ENCODE results near the gene RNF220. TPM values are rescaled to one million over a fixed set of nuclear protein-coding genes. Genes with fewer than 3 reads are reported as not detected.

The RNF220 gene
- total and polyA plus RNA-seq, 9 of the 15 experiments (the other 6 are each of a cell fraction or from before 2014, with no cell fraction given) = 5.1 to 117 (median 66.9) TPM

DNA sequence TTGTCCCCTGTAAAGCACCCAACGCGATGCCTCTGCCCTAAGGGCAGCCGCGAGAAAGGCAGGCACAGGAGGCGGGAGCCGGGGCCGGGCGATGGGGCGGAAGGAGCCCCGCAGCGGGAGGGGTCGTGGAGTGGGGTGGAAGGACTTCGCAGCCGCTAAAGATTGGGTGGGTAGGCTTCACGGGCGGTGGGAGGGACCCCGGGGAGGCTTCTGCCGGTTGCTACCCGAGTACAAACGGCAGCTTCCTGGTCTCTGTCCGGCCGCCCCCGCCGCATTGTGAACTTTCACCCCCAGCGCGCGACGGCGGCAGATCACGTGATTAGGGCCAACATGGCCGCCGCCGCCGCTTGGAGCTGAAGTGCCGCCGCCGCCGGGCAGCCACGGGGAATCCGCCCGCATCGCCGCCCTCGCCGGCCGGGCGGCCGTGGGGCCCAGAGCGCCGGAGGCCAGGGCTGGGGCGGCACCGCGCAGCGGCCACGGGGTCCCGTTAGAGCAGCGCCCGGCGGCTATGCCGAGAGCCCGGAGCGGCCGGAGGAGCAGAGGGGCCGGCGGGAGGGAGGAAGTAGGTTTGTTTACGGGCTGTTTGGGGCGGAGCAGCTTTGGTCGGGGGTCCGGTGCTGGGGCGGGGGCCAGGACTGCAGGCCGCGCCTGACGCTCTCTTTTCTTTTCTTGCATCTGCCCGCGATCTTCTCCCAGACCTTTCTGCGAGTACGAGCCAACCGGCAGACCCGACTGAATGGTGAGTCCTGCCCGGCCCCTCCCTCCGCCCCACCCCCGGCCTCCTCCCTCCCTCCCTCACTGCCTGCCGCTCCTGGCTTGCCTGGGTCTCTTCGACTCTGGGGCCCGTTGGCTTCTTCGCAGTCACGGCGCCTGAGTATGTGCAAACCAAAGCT is 226.8 kb downstream of the RNF220 start (continued):
- TF ChIP-seq SIN3B (IDR thresholded peaks at IDR 0.05; ENCODE audit: low read depth) = peak; percentile 98
- TF ChIP-seq ZNF143 (CRISPR knock-in tag; IDR thresholded peaks at IDR 0.05) = no peak
- TF ChIP-seq NR2C2 (CRISPR knock-in tag; IDR thresholded peaks at IDR 0.05) = peak; percentile 99
- TF ChIP-seq NR2C2 (tag; IDR thresholded peaks at IDR 0.05) = peak; percentile 100
- TF ChIP-seq ZNF695 (CRISPR knock-in tag; IDR thresholded peaks at IDR 0.05) = no peak
- 0 out of 2 replicates have a peak, but pooled peaks have one; percentile 9 for TF ChIP-seq ZNF134 (CRISPR knock-in tag; conservative IDR thresholded peaks at IDR 0.05)
- no peak for TF ChIP-seq ZNF311 (CRISPR knock-in tag; IDR thresholded peaks at IDR 0.05)
- peak; percentile 56; the same call in 1 of the 2 replicates for TF ChIP-seq ZNF24 (IDR thresholded peaks at IDR 0.05)
- TF ChIP-seq, protein P1, sequence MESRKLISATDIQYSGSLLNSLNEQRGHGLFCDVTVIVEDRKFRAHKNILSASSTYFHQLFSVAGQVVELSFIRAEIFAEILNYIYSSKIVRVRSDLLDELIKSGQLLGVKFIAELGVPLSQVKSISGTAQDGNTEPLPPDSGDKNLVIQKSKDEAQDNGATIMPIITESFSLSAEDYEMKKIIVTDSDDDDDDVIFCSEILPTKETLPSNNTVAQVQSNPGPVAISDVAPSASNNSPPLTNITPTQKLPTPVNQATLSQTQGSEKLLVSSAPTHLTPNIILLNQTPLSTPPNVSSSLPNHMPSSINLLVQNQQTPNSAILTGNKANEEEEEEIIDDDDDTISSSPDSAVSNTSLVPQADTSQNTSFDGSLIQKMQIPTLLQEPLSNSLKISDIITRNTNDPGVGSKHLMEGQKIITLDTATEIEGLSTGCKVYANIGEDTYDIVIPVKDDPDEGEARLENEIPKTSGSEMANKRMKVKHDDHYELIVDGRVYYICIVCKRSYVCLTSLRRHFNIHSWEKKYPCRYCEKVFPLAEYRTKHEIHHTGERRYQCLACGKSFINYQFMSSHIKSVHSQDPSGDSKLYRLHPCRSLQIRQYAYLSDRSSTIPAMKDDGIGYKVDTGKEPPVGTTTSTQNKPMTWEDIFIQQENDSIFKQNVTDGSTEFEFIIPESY (CRISPR knock-in tag; IDR thresholded peaks at IDR 0.05) = no peak
- TF ChIP-seq ZNF282 (CRISPR knock-in tag; IDR thresholded peaks at IDR 0.05) = peak; percentile 75; the same call in 1 of the 2 replicates
- TF ChIP-seq NCOA6 (IDR thresholded peaks at IDR 0.05) = no peak
- TF ChIP-seq POLR2G (IDR thresholded peaks at IDR 0.05; ENCODE audit: low read depth, low read length) = peak; percentile 99
- no peak for TF ChIP-seq ZNF699 (CRISPR knock-in tag; IDR thresholded peaks at IDR 0.05; ENCODE audit: insufficient replicate concordance)
- TF ChIP-seq TFAM (CRISPR knock-in tag; conservative IDR thresholded peaks at IDR 0.05) = no peak
- TF ChIP-seq, protein P2, sequence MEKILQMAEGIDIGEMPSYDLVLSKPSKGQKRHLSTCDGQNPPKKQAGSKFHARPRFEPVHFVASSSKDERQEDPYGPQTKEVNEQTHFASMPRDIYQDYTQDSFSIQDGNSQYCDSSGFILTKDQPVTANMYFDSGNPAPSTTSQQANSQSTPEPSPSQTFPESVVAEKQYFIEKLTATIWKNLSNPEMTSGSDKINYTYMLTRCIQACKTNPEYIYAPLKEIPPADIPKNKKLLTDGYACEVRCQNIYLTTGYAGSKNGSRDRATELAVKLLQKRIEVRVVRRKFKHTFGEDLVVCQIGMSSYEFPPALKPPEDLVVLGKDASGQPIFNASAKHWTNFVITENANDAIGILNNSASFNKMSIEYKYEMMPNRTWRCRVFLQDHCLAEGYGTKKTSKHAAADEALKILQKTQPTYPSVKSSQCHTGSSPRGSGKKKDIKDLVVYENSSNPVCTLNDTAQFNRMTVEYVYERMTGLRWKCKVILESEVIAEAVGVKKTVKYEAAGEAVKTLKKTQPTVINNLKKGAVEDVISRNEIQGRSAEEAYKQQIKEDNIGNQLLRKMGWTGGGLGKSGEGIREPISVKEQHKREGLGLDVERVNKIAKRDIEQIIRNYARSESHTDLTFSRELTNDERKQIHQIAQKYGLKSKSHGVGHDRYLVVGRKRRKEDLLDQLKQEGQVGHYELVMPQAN (IDR thresholded peaks at IDR 0.05; ENCODE audit: borderline replicate concordance) = 0 out of 2 replicates have a peak, but pooled peaks have one; percentile 40
- TF ChIP-seq MXI1 (IDR thresholded peaks at IDR 0.05; ENCODE audit: low read depth, low read length) = no peak; the same call in 1 of the 2 replicates
- no peak for TF ChIP-seq PYGO2 (tag; IDR thresholded peaks at IDR 0.05)
- TF ChIP-seq FOXK2 (conservative IDR thresholded peaks at IDR 0.05 in 1 of 2, IDR thresholded peaks at IDR 0.05 in 1 of 2; ENCODE audit: low read depth in 2 of 2) = peak in 1 of 2 experiments; percentile 71; a peak in 2 of 4 replicates
- TF ChIP-seq EWSR1 (IDR thresholded peaks at IDR 0.05; ENCODE audit: borderline replicate concordance, low read depth, partially characterized antibody) = no peak
- TF ChIP-seq LEF1 (IDR thresholded peaks at IDR 0.05) = no peak
- TF ChIP-seq HNRNPK (IDR thresholded peaks at IDR 0.05; ENCODE audit: low read depth, low read length, poor library complexity, severe bottlenecking) = no peak
- TF ChIP-seq HNRNPLL (IDR thresholded peaks at IDR 0.05; ENCODE audit: low read depth, low read length, poor library complexity, severe bottlenecking) = no peak
- no peak for TF ChIP-seq ARID2 (IDR thresholded peaks at IDR 0.05)
- no peak for TF ChIP-seq MCM7 (IDR thresholded peaks at IDR 0.05)
- peak; percentile 81; the same call in 1 of the 2 replicates for TF ChIP-seq ZNF766 (CRISPR knock-in tag; conservative IDR thresholded peaks at IDR 0.05)
- TF ChIP-seq ZNF133 (CRISPR knock-in tag; IDR thresholded peaks at IDR 0.05) = no peak
- TF ChIP-seq ZNF431 (CRISPR knock-in tag; IDR thresholded peaks at IDR 0.05) = no peak

Data from K562 (cell line).